GM21360 (cell line): ENCODE measurements around the gene SYCE3.

Experiments
- ATAC-seq: cut with Tn5 transposase; IDR thresholded peaks from one replicate; pipeline ENCODE4 v1.9.1; 2021; ENCODE audit warnings: mild to moderate bottlenecking, moderate library complexity; ENCODE audit not compliant: unreplicated experiment

The SYCE3 gene

GRCh38 chr22:50504369-50505211, 58.1 kb downstream of the SYCE3 start:
- no peak for ATAC-seq

- no peak for ATAC-seq
These were observed 59.1 kb downstream of the SYCE3 start for GRCh38 chr22:50503475-50504145.

GRCh38 chr22:50502628-50503474, 59.9 kb downstream of the SYCE3 start:
- ATAC-seq: no peak

- ATAC-seq: no peak
These were observed 60.6 kb downstream of the SYCE3 start for GRCh38 chr22:50502096-50502495.
